ENCODE data around the gene FAM43B.

The FAM43B gene

GRCh38 chr1:20552728-20553445 is 514 bp downstream of the FAM43B start:
- no peak for DNase-seq

GRCh38 chr1:20555025-20555757 is 2.8 kb downstream of the FAM43B start:
- no peak for DNase-seq

- DNase-seq, result no peak
Observed at GRCh38 chr1:20555758-20556120, 3.4 kb downstream of the FAM43B start.

GRCh38 chr1:20558191-20558590 is 5.8 kb downstream of the FAM43B start:
- DNase-seq, result no peak

DNA sequence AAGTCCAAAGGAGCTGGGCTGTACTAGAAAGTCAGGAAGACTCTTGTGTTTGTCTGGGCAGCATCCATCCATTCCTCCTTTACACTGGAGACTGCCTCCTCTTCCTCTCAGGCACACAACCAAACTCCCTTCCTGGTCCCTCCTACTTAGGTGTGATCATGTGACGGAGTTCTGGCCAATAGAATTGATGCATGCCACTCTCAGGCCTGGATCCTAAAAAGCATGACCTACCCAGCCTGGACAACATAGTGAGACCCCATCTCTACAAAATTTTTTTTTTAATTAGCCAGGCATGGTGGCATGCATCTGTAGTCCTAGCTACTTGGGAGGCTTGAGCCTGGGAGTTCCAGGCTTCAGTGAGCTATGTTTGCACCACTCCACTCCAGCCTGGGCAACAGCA is 8.6 kb downstream of the FAM43B start:
- DNase-seq, result no peak

GRCh38 chr1:20565234-20565633 is 12.9 kb downstream of the FAM43B start:
- no peak for DNase-seq

GRCh38 chr1:20569523-20570098 is 17.2 kb downstream of the FAM43B start:
- DNase-seq, result no peak

- no peak for DNase-seq
Observed at GRCh38 chr1:20571427-20571826, 19.1 kb downstream of the FAM43B start.

DNA sequence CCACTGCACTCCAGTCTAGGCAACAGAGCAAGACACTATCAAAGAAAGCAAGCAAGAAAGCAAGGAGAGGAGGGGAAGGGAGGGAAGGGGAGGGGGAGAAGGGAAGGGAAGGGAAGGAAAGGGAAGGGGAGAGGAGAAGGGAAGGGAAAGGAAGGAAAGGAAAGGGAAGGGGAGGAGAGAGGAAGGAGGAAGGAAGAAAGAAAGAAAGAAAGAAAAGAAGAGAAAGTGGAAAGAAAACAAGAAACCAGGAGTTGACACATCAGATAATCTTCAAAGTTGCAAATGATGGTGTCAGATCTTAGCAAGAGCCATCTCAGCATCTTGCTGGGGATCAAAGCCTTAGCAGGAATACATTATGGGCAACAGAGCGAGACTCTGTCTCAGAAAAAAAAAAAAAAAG is 21.6 kb downstream of the FAM43B start:
- no peak for DNase-seq

- peak; percentile 86 for DNase-seq
Observed at GRCh38 chr1:20574686-20575540, 22.5 kb downstream of the FAM43B start.

DNA sequence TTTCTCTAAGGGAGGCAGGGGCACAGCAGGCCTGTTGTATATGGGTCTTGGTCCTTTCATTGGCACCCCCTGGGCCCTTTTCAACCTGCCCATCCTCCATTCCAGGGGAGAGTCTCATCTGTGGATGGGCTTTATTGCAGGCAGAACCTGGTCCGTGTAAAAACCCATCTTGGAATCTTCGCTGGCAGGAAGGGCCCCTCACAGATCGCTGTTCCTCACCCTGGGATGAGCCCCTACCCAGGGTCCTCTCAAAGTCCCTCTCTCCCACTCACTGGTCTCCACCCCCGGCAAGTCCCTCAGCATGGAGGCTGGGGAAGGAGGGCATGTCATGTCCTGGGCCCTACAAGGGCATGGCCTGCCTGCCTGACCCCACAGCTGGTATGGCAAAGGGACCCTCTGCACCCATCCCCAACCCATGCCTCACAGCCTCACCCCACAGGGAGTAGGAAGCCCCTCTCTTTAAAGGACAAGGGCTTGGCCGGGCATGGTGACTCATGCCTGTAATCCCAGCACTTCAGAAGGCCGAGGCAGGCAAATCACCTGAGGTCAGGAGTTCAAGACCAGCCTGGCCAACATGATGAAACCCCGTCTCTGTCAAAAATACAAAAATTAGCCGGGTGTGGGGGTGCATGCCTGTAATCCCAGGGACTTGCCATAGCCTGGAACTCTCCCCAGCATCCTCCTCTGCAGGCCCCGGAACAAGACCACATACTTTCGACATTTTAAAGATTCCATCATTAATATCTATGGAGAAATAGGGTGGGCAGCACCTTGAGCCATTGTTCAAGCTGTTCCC is 23.4 kb downstream of the FAM43B start:
- DNase-seq, result no peak

DNA sequence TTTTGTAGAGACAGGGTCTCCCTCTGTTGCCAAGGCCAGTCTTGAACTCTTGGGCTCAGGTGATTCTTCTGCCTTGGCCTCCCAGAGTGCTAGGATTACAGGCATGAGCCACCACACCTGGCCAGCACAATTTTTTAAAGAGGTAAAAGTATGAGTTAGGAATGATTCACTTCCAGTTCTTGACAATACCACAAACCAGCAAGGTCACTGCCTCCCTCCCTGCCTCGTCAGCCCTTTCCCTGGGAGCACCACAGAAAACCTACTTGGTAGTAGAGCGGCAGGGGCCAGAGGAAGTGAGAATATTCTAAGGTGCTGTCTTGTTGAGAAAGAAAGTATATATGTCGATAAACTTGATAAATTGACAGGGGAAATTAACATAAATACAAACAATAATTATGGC is 25.7 kb downstream of the FAM43B start:
- DNase-seq, result no peak

- no peak for DNase-seq
Observed at GRCh38 chr1:20578721-20579395, 26.5 kb downstream of the FAM43B start.

- no peak for DNase-seq
Observed at GRCh38 chr1:20584890-20585289, 32.5 kb downstream of the FAM43B start.

- DNase-seq, result no peak
Observed at GRCh38 chr1:20586953-20587660, 34.7 kb downstream of the FAM43B start.

DNA sequence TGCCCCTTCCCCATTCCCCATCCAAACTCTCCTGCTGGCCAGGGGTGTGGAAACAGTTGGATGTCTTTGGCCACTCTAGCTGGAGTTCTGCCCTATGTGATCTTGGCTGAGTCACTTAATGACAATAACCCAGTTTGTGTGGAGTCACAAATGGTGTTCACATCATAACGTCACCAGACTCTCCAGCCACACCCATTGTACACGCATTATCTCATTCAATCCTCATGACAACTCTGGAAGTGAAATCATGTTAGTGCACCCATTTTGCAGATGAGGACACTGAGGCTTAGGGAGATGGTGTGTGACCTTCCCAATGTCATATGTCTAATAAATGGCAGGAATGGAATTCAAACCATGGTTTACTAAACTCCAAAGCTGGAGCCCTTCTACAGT is 35.3 kb downstream of the FAM43B start:
- peak; percentile 9 for DNase-seq

DNA sequence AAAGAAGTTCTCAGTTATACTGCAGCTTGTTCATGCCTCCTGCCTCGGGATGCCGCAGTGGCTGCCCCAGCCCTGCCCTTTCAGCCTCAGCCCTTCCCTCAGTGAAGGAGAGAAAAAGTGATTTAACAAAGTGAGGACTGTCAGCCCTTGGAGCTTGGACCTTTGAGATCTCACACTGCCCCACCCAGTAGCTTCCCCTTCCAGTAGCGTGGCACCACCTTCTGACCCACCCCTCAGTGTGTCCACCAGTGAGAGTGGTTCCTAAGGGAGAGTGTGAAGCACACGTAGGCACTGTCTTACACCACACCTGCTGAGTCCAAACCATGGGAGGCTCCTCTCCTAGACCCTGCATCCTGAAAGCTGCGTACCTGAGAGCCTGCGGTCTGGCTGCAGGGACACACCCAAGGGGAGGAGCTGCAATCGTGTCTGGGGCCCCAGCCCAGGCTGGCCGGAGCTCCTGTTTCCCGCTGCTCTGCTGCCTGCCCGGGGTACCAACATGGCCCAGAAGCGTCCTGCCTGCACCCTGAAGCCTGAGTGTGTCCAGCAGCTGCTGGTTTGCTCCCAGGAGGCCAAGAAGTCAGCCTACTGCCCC is 36.4 kb downstream of the FAM43B start, which contains the start of gene CDA:
Gene CDA, plus strand, starts transcription at position 464 of the 592 bp plus-strand sequence. Its CDS starts 33 bp downstream, at position 497.
- no peak for DNase-seq

- no peak for DNase-seq
Observed at GRCh38 chr1:20589331-20590278, 37.2 kb downstream of the FAM43B start.

DNA sequence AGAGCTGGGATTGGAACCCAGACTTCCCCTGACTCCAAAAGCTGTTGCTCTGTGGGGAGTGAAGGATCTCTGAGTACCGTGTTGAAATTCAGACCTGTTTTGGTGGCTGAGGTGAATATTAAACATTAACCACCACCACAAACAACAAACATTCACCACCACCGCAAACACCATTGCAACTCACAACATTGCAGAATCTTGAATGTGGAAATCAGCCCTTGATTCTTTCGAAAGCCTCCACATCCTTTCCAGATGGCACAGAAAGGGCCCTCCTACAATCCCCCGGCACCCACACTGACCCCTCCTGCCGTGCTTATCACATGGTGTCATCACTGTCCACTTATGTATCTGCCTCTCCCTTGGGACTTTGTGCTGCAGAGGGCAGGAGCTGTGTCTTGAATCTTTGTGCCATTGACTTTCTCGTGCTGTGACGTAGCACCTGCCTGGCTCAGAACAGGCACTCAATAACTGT is 38.0 kb downstream of the FAM43B start:
- peak; percentile 4 for DNase-seq
